CD4-positive, alpha-beta T cell (primary cell): ENCODE data around the gene HECTD4. TPM values are rescaled to one million over a fixed set of nuclear protein-coding genes. Genes with fewer than 3 reads are reported as not detected.

Source experiments
- ATAC-seq: fragments of 200-7000 bp; cut with Tn5 transposase; one replicate; pipeline ENCODE4 v1.10.0; 2022; ENCODE audit warnings: mild to moderate bottlenecking; ENCODE audit not compliant: poor library complexity
- CTCF ChIA-PET: fragments of 350-600 bp; sonication (Branson Sonifier 250); formaldehyde crosslinking; loops from one replicate; lab custom pipeline; 2021; ENCODE audit warnings: antibody characterized with exemption, inconsistent platforms; lab: Charles Lee
- POLR2A ChIA-PET: fragments of 350-600 bp; sonication (Branson Sonifier 250); formaldehyde crosslinking; loops from one replicate; lab custom pipeline; 2021; ENCODE audit warnings: antibody characterized with exemption, inconsistent platforms; lab: Charles Lee
- DNase-seq, 14 experiments: peaks; one replicate each; pipeline ENCODE4 v3.0.0-alpha.2; 2013 to 2020; ENCODE audit warnings: mixed read lengths in 2 of 14
- H3K27ac ChIP-seq, 2 donors: one replicate each; pipeline versions ENCODE4 v1.5.1 to v1.7.0; 2013; ENCODE audit warnings: low read length in 2 of 2, low read depth in 1 of 2, mild to moderate bottlenecking in 1 of 2
- H3K27me3 ChIP-seq, 2 experiments: 1 replicate in 1 of 2; 2 replicates in 1 of 2; pipeline versions ENCODE4 v1.6.1 to v1.7.0; 2013; ENCODE audit warnings: low read length in 2 of 2, control low read depth in 1 of 2, mild to moderate bottlenecking in 1 of 2, moderate library complexity in 1 of 2; ENCODE audit not compliant: insufficient read depth in 2 of 2, control insufficient read depth in 1 of 2
- H3K36me3 ChIP-seq: one replicate; pipeline ENCODE4 v1.6.1; 2013; ENCODE audit warnings: low read length, control low read depth; ENCODE audit not compliant: insufficient read depth
- H3K4me1 ChIP-seq: one replicate; pipeline ENCODE4 v1.6.1; 2013; ENCODE audit warnings: low read length, control low read depth; ENCODE audit not compliant: insufficient read depth
- H3K4me3 ChIP-seq: one replicate; pipeline ENCODE4 v1.5.1; 2013; ENCODE audit warnings: mild to moderate bottlenecking, low read length, moderate library complexity
- H3K9me3 ChIP-seq, 2 experiments: 1 replicate in 1 of 2; 2 replicates in 1 of 2; pipeline versions ENCODE4 v1.6.1 to v1.7.0; 2013; ENCODE audit warnings: low read length in 2 of 2, mild to moderate bottlenecking in 2 of 2, control low read depth in 1 of 2, moderate library complexity in 1 of 2; ENCODE audit not compliant: control insufficient read depth in 1 of 2, insufficient read depth in 1 of 2
- H3K27ac Mint-ChIP-seq: one replicate; pipeline ENCODE4 v1.8.0; 2020; ENCODE audit warnings: mixed read lengths
- H3K27me3 Mint-ChIP-seq: one replicate; pipeline ENCODE4 v1.8.0; 2021; ENCODE audit warnings: mixed read lengths
- H3K36me3 Mint-ChIP-seq: one replicate; pipeline ENCODE4 v1.8.0; 2021; ENCODE audit warnings: low read depth, mixed read lengths
- H3K4me1 Mint-ChIP-seq: one replicate; pipeline ENCODE4 v1.8.0; 2021; ENCODE audit warnings: low read depth, mixed read lengths
- H3K4me3 Mint-ChIP-seq: one replicate; pipeline ENCODE4 v1.8.0; 2020; ENCODE audit warnings: mild to moderate bottlenecking, mixed read lengths
- H3K9me3 Mint-ChIP-seq: one replicate; pipeline ENCODE4 v1.8.0; 2020; ENCODE audit warnings: mixed read lengths
- CTCF ChIP-seq: fragments of 200-600 bp; IDR thresholded peaks from one replicate; pipeline ENCODE4 v1.8.0; 2022; ENCODE audit warnings: antibody characterized with exemption, mild to moderate bottlenecking
- intact Hi-C, 2 experiments: fragments of 100-400 bp; cut with DNase I in 1 of 2; cut with micrococcal nuclease in 1 of 2; formaldehyde crosslinking; loops; one replicate each; pipeline versions ENCODE4 v1.15.1 to v1.9.0; 2023 to 2025; cut with DNase I, micrococcal nuclease
- total RNA-seq, 174 experiments: library from RNA in 2 of 174; stranded (reverse) in 2 of 174; gene quantifications; one replicate each; pipeline ENCODE4 v1.2.3 and lab custom pipeline; 2021 to 2026

The HECTD4 gene
- total RNA-seq, 2 experiments from 2014 or later = 40.2 to 43.3 TPM

GRCh38 chr12:112208301-112208910, 173.8 kb downstream of the HECTD4 start:
- CTCF ChIA-PET = no interaction called here
- Mint-ChIP-seq H3K27ac (no peak overlapping the region), H3K27me3 (no peaks in the 10 kb centered on the region), H3K36me3 (peaks cover 70% of the 10 kb centered on the region), H3K9me3 (no peaks in the 10 kb centered on the region), H3K4me3 (no peak overlapping the region), H3K4me1 (no peaks in the 10 kb centered on the region)
- Histone ChIP-seq H3K27ac (no peak overlapping the region), H3K36me3 (peaks cover 61% of the 10 kb centered on the region), H3K4me3 (no peak overlapping the region), H3K9me3 (no peaks in the 10 kb centered on the region), H3K27me3 (no peaks in the 10 kb centered on the region), H3K4me1 (no peaks in the 10 kb centered on the region)
- intact Hi-C loops = no loop called here
- no peak for TF ChIP-seq CTCF
- DNase-seq (no peak), ATAC-seq (no peak)
- POLR2A ChIA-PET = no interaction called here

GRCh38 chr12:112207397-112207924, 174.8 kb downstream of the HECTD4 start:
- H3K36me3 ChIP-seq = peaks cover 69% of the 10 kb centered on the region
- CTCF ChIA-PET = interaction anchor here (1.7 kb wide), 1 partner anchor 9 kb away, joined by 8 read pairs; no protein-coding TSS in a partner anchor

GRCh38 chr12:112206944-112207343, 175.3 kb downstream of the HECTD4 start:
- H3K9me3 Mint-ChIP-seq = no peaks in the 10 kb centered on the region
- Histone ChIP-seq H3K4me1 (no peaks in the 10 kb centered on the region), H3K9me3 (no peaks in the 10 kb centered on the region), H3K27ac (no peak overlapping the region), H3K27me3 (no peaks in the 10 kb centered on the region), H3K36me3 (peaks cover 65% of the 10 kb centered on the region), H3K4me3 (no peak overlapping the region)
- peaks cover 75% of the 10 kb centered on the region for H3K36me3 Mint-ChIP-seq
- intact Hi-C loops = no loop called here
- no peaks in the 10 kb centered on the region for H3K4me1 Mint-ChIP-seq
- no peaks in the 10 kb centered on the region for H3K27me3 Mint-ChIP-seq
- H3K4me3 Mint-ChIP-seq = no peak overlapping the region
- POLR2A ChIA-PET = no interaction called here
- DNase-seq (no peak), ATAC-seq (no peak)
- H3K27ac Mint-ChIP-seq = no peak overlapping the region
- CTCF ChIA-PET = interaction anchor here (1.7 kb wide), 1 partner anchor 9 kb away, joined by 8 read pairs; no protein-coding TSS in a partner anchor
- no peak for TF ChIP-seq CTCF

More at GRCh38 chr12:112207397-112207924, 174.8 kb downstream of the HECTD4 start:
- no peak overlapping the region for H3K27ac Mint-ChIP-seq
- intact Hi-C loops = no loop called here
- H3K27me3 ChIP-seq = no peaks in the 10 kb centered on the region
- POLR2A ChIA-PET = no interaction called here
- H3K4me3 Mint-ChIP-seq = no peak overlapping the region
- H3K27ac ChIP-seq = no peak overlapping the region
- no peaks in the 10 kb centered on the region for H3K9me3 ChIP-seq
- no peak overlapping the region for H3K4me3 ChIP-seq
- DNase-seq (no peak), ATAC-seq (no peak)
- no peaks in the 10 kb centered on the region for H3K4me1 ChIP-seq
- no peaks in the 10 kb centered on the region for H3K27me3 Mint-ChIP-seq
- no peak for TF ChIP-seq CTCF
- no peaks in the 10 kb centered on the region for H3K4me1 Mint-ChIP-seq
- peaks cover 79% of the 10 kb centered on the region for H3K36me3 Mint-ChIP-seq
- H3K9me3 Mint-ChIP-seq = no peaks in the 10 kb centered on the region
